Measurements from ENCODE around the gene RAD51B. TPM values are rescaled to one million over a fixed set of nuclear protein-coding genes. Genes with fewer than 3 reads are reported as not detected.

Gene RAD51B
- total RNA-seq, 1 donor from 2014 or later, result 3.2 TPM

DNA sequence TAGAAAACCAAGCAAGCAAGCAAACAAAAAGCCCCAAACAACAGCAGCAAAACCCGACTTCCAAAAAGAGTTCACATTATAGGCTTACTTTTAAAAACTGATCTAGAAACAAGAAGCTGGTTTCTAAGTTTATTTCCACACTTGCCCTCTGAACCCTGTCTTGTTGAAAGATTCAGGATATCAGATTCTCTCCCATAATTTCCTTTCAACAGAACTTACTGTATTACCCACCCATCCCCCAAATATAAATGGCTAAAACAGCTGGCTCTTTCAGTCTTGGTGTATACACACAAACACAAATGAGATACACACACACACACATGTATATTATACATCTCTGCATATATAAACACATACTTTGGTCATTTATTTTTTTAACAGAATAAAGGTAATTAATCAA lies 512.4 kb downstream of the RAD51B start:
- intact Hi-C loops (cut with micrococcal nuclease), result no loop called here
- no peak for ATAC-seq
- DNase-seq, result no peak

DNA sequence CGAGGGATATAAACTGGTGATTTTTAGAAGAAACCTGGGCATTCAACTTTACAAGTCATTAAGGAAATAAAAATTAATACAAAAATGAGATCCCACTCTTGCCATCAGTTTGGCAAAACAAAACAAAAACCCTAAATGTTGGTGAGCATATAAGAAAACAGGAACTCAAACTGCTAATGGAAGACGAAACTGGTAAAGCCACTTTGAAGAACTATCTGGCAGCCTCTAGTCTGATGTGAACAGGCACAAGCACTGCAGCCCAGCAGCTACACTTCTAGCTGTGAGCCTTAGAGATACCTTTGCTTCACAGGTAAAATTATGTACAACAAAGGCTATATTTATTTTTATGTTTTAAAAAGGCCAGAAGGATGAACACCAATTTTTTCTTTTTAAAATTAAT lies 513.7 kb downstream of the RAD51B start:
- no peak for ATAC-seq
- intact Hi-C loops (cut with micrococcal nuclease), result no loop called here

DNA sequence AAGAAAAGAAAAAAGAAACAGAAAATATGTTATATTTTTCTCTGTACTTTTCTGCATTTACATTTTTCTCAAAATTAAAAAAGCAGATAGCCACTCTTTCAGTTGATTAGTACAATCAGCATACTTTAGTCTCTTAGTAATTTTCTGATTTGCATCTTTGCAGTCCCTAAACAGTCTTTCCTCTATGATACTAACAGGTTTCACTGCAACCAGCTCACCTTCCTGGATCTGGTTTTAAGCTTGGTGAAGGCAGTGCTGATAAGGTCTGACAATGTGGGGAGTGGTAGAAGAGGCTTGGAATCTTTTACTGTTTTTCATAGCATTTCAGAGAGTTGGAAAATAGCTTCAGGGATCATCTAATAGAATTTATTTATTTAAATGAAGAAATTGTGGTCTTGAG lies 515.7 kb downstream of the RAD51B start:
- no peak for ATAC-seq
- no peak for DNase-seq
- intact Hi-C loops (cut with micrococcal nuclease), result no loop called here

More for the DNA sequence above, 513.7 kb downstream of the RAD51B start:
- no peak for DNase-seq

DNA sequence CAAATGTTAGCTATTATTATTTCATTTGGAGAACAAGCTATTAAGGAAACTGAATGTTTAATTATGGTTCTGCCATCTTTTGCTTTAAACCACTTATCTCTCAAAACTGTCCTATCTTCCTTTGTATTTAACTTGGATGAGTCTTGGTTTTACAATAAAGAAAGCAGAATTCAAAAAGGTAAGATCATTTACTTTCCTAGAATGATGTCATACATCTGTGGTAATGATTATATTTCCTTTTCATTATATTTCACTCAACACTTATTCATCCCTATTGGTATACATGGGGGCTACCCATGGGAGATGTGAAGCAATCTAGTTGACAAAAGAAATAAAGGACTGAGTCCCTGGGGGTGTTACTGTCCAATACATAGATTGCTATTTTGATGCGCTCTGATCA lies 516.6 kb downstream of the RAD51B start:
- DNase-seq (no peak), ATAC-seq (no peak)
- intact Hi-C loops (cut with micrococcal nuclease), result no loop called here

DNA sequence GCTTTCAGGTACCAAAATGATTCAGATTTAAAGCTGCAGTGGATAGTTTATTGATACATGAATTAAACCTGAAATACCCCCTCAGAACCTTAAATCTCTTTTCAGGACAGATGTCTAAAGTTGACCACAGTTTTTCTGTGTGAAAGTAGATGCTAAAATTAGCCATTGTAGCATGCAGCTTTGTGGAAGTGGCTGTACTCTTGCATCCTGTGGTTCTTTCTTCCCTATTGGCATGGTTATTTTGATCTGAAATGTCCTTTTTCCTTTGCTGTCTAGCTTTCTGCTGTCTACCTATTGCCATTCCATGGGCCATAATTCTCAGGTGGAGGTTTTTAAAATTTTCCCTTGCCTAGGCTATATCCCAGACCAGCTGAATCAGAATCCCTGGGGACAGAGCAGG lies 517.7 kb downstream of the RAD51B start:
- ATAC-seq, result no peak
- intact Hi-C loops (cut with micrococcal nuclease), result no loop called here

DNA sequence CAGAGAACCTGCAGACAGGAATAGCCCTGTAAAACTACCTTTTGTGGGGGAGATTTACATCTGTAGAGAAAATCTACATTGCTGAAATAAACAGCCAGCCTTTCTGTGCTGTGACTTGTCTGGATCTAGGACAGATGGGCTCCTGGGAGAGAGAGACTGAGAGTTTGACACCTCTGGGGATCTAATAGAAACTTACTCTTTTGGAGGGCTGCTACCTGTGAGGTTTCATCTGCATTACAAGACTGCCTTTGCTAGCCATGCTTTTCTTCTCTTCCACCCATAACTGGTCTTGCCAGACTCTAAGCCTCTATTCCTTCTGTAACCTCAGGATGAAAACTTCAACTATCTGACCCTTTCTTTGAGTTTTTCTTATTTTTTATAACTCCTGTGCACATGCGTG lies 520.7 kb downstream of the RAD51B start:
- ATAC-seq, result no peak
- DNase-seq, result no peak
- intact Hi-C loops (cut with micrococcal nuclease), result no loop called here

More for the DNA sequence above, 517.7 kb downstream of the RAD51B start:
- DNase-seq, result no peak

DNA sequence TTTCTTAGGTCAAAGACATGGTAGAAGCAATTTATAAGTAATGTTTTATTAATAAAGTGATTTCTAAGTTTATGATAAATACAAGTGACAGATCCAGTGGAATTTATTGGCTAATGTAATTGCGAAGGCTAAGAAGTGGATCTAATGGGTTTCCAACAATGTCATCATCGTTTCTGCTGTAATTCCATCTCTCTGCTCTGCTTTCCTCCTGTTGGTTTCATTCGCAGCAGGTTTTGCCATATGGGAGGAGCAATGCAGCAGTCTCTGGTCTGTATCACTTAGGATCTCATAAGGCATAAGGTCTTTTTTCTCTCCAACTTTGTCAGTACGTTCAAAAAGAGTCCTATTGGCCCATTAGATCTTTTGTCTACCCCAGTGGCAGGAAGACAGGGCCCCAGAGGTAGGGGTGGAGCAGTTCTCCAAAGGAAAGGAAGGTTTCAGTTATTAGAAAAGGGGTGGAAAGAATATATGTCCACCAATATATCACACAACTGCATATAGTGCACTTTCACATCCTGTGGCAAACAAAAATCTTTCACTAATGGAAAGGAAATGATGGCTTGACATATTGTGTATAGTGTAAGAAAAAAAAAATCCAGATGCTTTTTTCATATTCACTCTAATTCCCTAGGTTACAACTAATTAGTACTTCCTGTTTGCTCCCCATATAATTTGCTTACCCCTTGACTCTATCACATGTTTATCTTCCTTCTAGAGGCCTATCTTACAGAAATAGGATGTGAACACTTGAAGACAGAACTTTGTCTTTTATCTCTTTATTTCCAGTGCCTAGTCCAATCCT lies 522.0 kb downstream of the RAD51B start:
- DNase-seq (no peak), ATAC-seq (no peak)
- intact Hi-C loops (cut with micrococcal nuclease), result no loop called here

DNA sequence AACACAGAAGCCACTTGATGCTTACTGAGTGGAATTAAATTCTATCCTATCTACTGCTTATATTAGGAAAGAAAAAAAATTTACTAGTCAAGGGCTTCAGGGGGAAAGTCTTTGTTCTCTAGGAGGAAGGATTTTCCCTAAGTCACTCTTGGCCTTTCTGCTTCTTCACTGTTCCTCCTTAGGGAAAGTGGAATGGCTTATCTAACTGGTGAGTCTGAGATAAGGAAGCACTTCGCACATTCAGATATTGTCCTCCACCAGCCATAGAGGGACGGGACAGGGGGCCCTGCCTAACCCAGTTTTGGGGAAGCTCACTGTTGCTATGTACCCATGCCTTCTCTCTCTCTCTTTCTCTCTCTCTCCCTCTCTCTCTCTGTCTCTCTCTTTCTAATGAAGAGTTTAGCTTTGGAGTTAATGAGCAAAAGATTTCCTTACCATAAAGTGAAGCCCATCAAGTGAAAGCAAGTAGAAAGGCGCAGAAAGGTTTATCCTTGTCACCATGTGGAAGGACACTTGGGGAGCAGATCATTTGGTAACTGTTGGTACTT lies 522.7 kb downstream of the RAD51B start:
- intact Hi-C loops (cut with micrococcal nuclease), result no loop called here
- DNase-seq (no peak), ATAC-seq (no peak)

DNA sequence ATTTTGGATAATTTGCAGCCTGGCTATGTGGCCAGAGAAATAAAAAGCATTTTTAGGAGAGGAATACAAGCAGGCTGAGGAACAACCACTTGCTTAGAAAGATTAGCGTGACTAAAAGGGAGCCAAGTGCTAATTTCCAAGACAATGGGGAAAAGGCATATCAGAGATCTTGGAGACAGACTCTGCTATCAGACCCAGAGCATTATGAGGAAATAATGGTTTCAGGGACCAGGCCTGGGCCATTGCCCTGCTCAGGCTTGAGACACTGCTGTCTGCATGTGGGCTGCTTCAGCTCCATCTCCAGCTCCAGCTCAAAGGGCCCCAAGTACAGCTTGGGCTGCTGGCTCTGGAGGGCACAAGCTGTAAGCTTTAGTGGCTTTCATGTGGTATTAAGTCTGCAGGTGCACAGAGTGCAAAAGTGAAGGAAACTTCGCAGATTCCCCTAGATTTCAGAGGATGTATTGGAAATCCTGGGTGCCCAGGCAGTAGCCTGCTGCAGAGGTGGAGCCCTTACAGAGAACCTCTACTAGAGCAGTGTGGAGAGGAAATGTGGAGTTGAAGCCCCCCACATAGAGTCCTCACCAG lies 524.0 kb downstream of the RAD51B start:
- DNase-seq (no peak), ATAC-seq (no peak)
- intact Hi-C loops (cut with micrococcal nuclease), result no loop called here

DNA sequence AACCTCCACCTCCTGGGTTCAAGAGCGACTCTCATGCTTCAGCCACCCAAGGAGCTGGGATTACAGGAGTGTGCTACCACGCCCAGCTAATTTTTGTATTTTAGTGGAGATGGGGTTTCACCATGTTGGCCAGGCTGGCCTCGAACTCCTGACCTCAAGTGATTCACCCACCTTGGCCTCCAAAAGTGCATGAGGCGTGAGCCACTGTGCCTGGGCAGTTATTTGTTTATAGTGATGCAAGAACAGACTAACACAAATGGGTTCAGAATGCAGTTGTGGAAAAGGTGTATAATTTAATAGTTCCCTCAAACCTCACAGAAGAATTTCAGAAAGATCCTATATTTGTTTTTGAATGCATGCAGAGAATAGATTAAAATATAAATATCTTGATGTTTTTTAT lies 526.2 kb downstream of the RAD51B start:
- intact Hi-C loops (cut with micrococcal nuclease), result no loop called here
- ATAC-seq (no peak), DNase-seq (no peak)

DNA sequence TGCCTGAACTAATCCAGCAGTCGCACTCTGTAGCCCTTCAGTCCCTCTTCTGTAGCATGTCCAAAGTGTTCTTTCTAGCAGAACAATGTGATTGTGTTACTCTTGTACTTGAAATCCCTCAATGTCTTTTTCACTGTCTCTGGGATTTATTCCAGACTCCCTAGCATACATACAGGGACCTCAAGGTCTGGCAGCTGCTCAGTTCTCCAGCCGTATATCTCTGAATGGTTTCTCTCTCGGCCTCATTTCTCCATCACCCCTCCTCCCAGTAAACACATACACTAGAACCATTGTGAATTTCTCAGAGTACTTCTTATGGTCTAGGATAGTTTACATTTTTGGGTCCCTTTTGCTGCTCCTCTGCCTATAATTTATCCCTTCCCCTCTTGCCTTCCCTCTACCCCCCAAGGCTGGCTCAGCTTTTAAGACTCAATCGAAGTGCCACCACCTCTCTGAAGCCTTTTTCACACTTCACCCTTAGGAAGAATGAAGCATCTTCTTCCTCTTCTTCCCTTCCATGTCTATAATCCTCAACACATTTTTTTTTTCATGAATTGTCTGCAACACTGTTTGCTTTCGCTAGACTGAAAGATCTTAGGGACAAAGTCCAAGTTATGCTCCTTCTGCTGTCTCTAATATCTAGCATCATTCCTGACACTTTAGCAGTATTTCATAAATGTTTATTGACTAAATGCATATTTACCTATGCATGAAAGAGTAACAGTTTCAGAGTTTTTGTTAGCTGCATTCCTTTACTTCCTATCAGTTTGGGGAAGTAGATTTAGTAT lies 527.2 kb downstream of the RAD51B start:
- DNase-seq (no peak), ATAC-seq (no peak)
- intact Hi-C loops (cut with micrococcal nuclease), result no loop called here

DNA sequence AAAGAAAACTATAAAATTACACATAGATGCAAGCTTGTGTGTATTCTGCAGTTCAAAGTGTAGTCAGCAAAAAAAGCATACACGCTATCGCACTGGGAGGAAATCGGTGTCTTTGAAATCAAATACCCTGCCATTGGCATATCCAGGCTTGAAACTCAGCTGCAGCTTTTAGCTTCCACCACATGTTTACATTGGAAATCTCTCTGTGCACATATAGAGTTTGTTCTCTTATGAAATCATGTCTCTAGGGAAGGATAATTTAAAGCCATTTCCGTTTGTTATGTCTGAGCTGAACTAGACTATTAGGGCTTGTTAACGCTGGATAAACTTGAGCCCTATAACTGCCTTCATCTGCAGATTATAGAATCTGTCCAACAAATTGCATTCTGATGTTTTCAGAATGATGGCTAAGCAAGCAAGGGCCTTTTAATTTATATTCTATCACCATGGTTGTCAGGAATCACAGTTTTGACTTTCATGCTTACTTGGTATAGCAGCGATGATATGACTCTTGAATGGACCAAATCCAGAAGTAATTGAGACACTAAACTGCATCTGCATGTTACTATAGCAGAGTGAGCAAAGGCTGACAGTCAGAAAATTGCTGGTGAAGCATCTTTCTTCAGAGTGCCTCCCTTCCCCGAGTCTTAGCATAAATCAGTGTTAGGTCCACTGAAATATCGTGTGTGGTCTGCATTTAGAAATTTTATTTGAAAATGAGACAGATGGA lies 530.5 kb downstream of the RAD51B start:
- DNase-seq, result no peak
- intact Hi-C loops (cut with micrococcal nuclease), result no loop called here

DNA sequence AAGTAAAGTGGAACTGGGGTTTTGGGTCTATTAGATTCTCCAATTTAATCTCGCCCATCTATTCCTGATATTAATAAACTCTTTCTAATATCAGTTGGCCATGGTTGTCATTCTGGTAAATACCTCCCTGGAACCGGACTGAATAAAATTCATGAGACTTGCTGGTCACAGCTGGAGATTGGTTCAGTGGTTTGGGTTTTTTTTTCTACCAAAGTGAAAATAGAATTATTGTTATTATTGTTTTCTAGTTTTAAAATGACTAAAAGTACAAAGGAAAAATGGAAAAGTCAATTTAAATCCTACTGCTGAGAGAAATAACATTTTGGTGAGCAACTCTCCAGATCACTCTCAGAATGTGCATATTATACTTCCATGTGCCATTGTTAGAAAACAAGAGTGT lies 535.8 kb downstream of the RAD51B start:
- DNase-seq, result no peak
- no peak for ATAC-seq
- intact Hi-C loops (cut with micrococcal nuclease), result no loop called here

More for the DNA sequence above, 530.5 kb downstream of the RAD51B start:
- ATAC-seq, result no peak

DNA sequence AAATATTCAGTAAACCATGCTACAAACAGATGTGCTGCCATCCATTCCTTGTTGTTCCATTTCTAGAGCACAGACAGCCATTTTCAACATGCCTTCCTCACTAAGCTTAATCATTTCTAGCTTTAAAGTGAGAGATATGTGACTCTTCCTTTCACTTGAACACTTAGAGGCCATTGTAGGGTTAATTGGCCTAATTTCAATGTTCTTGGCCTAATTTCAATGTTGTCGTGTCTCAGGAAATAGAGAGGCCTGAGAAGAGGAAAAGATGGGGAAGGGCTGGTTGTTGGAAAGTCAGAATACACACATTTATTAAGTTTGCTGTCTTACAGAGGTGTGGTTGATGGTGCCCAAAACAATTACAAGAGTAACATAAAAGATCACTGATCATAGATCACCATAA lies 538.2 kb downstream of the RAD51B start:
- intact Hi-C loops (cut with micrococcal nuclease), result no loop called here
- no peak for ATAC-seq
- no peak for DNase-seq

DNA sequence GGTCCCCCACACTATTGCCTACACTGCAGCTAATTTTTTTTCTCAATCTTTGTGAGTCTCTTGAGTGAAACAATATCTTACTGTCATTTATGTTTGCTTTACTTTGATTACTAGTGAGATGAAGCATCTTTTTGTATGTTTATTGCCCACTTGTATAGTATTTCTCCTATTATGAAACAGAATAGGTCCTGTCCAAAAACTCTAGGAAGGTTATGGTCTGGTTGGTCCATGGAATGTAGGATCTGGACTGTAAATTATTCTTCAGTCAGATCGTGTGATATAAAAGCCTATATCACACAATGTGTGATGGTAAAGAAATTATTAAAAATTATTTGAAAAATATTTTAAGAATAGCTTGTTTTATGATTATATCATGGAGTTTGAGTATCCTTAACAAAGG lies 538.9 kb downstream of the RAD51B start:
- intact Hi-C loops (cut with micrococcal nuclease), result no loop called here
- no peak for ATAC-seq

DNA sequence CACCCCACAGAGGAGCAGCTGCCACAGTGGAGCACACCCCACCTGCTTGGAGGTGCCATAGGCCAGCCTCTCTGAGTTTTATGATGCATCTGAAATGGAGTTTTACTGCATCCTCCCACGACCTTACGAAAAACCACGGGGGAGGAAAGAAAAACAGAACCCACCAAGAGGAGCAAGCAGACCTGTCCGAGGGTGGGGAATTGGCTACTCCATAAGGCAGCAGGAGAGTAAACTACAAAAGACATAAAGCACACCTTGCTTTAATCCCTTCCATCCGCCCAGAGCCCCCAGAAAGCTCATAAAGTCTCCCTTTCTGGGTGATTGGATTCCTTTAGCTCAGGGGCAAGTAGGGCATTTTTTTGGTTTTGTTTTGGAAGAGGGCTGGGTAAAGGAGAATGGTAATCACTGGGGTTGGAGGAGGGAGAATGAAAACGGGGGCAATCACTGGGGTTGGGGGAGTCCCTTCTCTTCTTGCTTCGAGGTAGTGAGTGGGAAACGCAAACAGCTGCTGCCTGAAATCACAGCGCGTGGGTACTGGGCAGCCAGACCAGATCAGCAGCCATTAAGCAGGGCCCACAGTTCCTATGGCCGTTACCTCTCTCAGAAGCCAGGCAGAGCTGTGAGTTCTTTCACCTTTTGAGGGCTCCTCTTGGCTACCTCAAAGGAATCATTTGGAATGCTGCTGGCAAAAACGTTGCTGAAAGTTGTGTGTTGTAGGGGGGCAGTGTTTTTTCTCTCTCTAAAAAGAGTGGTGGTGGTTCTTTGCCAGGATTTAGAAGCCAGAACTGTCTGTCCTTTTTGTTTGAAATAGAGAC lies 539.6 kb downstream of the RAD51B start:
- DNase-seq, result no peak
- ATAC-seq, result no peak
- intact Hi-C loops (cut with micrococcal nuclease), result no loop called here

More for the DNA sequence above, 538.9 kb downstream of the RAD51B start:
- no peak for DNase-seq

DNA sequence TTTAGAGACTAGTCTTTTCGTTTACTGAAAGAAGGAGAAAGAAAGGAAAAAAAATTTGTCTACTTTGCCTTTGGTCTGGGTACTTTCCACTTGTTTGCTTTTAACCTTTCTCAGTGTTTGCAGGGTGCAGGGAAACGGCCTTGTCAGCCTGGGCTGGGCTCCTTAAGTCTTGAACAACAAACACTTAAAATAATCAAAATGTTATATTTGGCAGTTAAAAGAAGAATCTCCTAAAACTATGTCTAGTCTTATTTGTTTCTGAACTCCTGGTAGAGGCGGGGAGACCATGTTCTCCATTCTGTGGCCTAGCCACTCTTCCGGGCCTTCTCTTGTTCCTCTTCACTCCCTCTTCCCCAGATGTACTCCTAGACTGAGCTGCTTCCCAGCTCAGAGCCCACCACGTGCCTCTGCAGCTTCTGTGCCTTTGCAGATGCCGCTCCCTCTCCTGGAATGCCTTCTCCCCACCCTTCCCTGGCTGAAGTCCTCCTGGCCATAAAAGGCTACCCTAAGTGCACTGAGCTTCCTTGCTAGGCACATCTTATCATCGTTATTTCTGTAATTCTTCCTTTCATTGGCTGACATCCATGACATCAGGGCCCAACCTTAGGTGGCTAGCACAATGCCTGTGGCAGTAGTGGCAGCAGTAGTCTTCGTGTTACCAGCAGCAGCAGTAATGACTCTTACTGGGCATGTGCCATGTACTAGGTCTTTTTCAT lies 540.4 kb downstream of the RAD51B start:
- peak; percentile 58 for DNase-seq
- peak; percentile 85 for ATAC-seq
- intact Hi-C loops (cut with micrococcal nuclease), result no loop called here

DNA sequence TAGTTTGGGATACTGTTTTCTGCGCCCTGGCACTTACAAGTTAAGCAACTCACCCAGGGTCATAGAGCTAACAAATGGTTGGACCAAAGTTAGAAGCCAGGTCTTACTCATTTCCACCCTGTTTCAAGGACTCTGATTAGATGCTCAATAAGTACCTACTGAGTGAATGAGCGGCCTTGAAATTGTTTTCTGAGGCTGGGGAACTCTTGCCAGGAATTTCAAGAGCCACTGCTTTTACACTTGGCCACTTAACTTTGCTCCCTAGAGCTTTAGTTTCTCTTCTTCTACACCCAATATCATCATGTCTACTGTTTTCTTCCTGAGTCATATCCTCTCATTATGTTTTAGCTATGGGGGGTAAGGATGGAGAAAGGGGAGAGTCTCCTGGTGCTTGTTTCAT lies 541.7 kb downstream of the RAD51B start:
- ATAC-seq (no peak), DNase-seq (no peak)
- intact Hi-C loops (cut with micrococcal nuclease), result no loop called here

Data from left ventricle myocardium superior (tissue), 1 donor.